HUES6 (cell line): ENCODE data around the gene GMEB2.
"Not testable (repeated sequence)": the region's sequence is repeated elsewhere in the genome, so short reads cannot be mapped to it uniquely, and the experiment has no call there.

Experiments used
- H3K27ac ChIP-seq: 2 replicates; pipeline ENCODE4 v1.7.0; 2013; ENCODE audit warnings: low read depth, mild to moderate bottlenecking, low read length, inconsistent platforms
- H3K27me3 ChIP-seq: 2 replicates; pipeline ENCODE4 v1.6.1; 2013; ENCODE audit warnings: low read length; ENCODE audit not compliant: control insufficient read depth, insufficient read depth
- H3K36me3 ChIP-seq: 2 replicates; pipeline ENCODE4 v1.6.1; 2013; ENCODE audit warnings: low read length; ENCODE audit not compliant: control insufficient read depth, insufficient read depth
- H3K4me1 ChIP-seq: 2 replicates; pipeline ENCODE4 v1.6.1; 2013; ENCODE audit warnings: low read length; ENCODE audit not compliant: control insufficient read depth, insufficient read depth
- H3K4me3 ChIP-seq: 2 replicates; pipeline ENCODE4 v1.5.1; 2013; ENCODE audit warnings: low read depth, low read length
- H3K9ac ChIP-seq: one replicate; pipeline ENCODE4 v1.6.1; 2013; ENCODE audit warnings: mild to moderate bottlenecking, low read length
- H3K9me3 ChIP-seq: 2 replicates; pipeline ENCODE4 v1.6.1; 2013; ENCODE audit warnings: low read depth, low read length; ENCODE audit not compliant: control insufficient read depth, insufficient read depth

Gene GMEB2

DNA sequence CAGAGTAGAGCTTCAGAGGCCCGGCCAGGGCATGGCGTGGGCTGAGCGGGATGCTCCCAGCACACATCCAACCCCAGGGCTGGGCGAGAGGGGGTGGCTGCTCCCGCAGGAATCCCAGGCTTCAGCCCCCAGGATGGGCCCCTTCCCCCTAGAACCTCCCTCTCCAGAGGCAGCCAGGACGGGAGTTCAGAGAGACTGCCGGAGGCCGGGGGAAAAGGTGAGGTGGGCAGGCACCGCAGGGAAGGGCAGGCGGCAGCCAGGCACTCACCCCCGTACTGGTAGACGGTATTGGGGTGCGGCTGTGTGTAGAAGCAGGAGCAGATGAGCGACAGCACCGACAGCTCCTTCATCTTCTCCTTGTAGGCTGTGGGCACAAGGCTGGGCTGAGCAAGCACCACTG is 17.0 kb upstream of the GMEB2 start:
- no peak overlapping the region for H3K9ac ChIP-seq
- peaks cover 13% of the 10 kb centered on the region for H3K4me1 ChIP-seq
- H3K4me3 ChIP-seq: no peak overlapping the region
- H3K9me3 ChIP-seq: no peaks in the 10 kb centered on the region
- no peaks in the 10 kb centered on the region for H3K36me3 ChIP-seq
- H3K27me3 ChIP-seq: peaks cover 20% of the 10 kb centered on the region; the same call in 1 of the 2 replicates
- H3K27ac ChIP-seq: no peak overlapping the region

DNA sequence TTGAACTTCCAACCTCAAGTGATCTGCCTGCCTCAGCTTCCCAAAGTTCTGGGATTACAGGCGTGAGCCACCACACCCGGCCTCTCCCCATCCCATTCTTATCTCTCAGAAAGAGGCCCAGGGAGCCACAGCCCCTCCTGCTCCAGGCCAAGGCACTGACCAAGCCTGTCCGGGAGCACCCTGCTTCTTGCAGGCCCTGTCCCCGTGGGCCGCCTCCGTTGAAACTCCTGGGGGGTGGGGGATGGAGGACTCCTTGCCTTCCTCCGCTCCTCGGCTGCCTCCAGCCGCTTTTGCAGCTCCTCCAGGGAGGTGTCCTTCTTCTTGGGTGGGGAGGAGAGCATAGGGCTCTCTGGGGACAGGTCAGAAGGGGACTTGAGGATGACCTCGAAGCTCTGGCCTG is 16.6 kb upstream of the GMEB2 start:
- Histone ChIP-seq H3K9ac (no peak overlapping the region), H3K27ac (no peak overlapping the region), H3K36me3 (no peaks in the 10 kb centered on the region), H3K27me3 (peaks cover 20% of the 10 kb centered on the region; the same call in 1 of the 2 replicates), H3K4me3 (no peak overlapping the region), H3K4me1 (peaks cover 13% of the 10 kb centered on the region), H3K9me3 (no peaks in the 10 kb centered on the region)

- Histone ChIP-seq H3K9me3 (no peaks in the 10 kb centered on the region), H3K27me3 (peaks cover 20% of the 10 kb centered on the region; the same call in 1 of the 2 replicates), H3K9ac (peak overlapping the region; percentile 34), H3K27ac (no peak overlapping the region; the same call in 1 of the 2 replicates), H3K4me3 (peak overlapping the region; percentile 70), H3K4me1 (peaks cover 13% of the 10 kb centered on the region), H3K36me3 (no peaks in the 10 kb centered on the region)
Observed at GRCh38 chr20:63642527-63643247, 15.8 kb upstream of the GMEB2 start.

DNA sequence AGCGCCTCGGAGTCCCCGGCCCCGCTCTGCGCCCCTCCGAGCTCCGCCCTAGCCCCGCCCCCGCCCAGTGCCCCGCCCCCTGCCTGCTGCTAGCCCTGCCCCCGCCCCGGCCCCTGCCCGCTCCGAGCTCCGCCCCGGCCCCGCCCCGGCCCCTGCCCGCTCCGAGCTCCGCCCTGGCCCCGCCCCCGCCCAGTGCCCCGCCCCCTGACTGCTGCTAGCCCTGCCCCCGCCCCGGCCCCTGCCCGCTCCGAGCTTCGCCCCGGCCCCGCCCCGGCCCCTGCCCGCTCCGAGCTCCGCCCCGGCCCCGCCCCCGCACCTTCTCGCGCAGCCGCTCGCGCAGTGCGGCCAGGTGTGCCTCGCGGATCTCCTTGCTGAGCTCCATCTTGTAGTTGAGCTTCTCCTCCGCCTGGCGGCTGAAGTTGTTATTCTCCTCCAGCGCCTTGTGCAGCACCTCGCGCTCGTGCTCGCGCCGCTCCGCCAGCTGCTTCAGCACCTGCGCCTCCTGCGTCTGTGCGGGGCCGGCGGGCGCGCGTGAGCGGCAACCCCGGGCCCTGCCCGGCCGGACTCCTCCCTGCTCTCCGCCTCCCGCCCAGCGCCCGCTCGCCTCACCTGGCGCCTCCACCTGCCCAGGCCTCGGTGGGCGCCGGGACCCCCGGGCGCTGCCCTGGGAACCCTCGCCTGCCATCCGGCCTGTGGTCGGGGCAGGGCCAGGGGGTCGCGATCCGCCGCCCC is 15.1 kb upstream of the GMEB2 start:
- peak overlapping the region; percentile 70 for H3K4me3 ChIP-seq

DNA sequence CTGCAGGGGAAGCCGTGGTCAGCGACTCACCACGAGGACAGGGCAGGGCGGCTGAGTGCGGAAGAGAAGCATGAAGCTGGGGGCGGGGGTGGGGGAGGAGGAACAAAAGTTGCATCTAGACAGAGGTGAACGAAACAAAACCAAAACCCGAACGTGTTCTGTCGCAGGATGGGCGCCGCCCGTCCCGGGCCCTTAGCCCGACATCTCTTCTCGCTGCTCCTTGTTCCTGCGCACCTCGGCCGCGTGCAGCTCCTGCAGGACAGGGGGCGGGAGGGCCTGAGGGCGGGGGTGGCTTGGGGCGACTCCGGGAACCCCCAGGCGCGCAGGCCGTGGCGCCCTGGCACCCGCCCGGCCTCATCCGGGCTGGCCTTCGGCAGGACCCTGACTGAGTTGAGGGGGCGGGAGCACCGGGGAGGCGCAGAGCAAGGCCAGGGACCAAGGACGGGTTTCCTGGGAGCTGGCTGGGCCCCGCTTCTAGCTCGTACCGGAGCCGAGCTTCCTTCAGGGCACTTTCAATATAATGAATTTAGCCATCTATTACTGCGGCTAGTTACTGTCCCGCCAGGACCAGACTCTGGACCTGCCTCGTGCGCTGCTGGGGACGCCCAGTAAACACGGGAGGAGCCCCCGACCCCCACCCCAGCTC is 14.4 kb upstream of the GMEB2 start:
- Histone ChIP-seq H3K9ac (peak overlapping the region; percentile 16), H3K4me3 (peak overlapping the region; percentile 69), H3K9me3 (no peaks in the 10 kb centered on the region), H3K27me3 (peaks cover 20% of the 10 kb centered on the region; the same call in 1 of the 2 replicates), H3K36me3 (no peaks in the 10 kb centered on the region), H3K4me1 (peaks cover 16% of the 10 kb centered on the region), H3K27ac (no peak overlapping the region)

More for the DNA sequence above, 15.1 kb upstream of the GMEB2 start:
- H3K9me3 ChIP-seq: no peaks in the 10 kb centered on the region
- H3K4me1 ChIP-seq: peaks cover 16% of the 10 kb centered on the region
- peaks cover 20% of the 10 kb centered on the region; the same call in 1 of the 2 replicates for H3K27me3 ChIP-seq
- no peaks in the 10 kb centered on the region for H3K36me3 ChIP-seq
- no peak overlapping the region; the same call in 1 of the 2 replicates for H3K27ac ChIP-seq
- H3K9ac ChIP-seq: peak overlapping the region; percentile 34

DNA sequence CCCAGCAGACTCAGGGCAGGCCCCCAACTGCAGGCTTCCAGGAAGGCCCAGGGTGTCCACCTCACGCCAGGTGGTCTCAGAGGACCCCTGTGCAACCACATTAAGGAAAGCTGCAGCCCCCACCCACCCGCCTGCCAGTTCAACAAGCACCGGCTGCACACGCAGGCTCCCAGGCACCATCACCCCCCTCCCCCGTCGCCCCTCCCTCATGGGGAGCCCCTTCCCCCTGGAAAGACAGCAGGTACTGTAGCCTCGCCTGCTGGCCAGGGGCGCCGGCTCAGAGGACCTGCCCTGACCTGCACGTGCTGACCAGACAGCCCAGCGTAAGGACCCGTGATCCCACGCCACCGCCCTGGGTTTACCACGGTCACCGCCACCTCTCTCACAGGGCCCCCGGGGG is 13.8 kb upstream of the GMEB2 start:
- not testable (repeated sequence) for H3K4me3 ChIP-seq

DNA sequence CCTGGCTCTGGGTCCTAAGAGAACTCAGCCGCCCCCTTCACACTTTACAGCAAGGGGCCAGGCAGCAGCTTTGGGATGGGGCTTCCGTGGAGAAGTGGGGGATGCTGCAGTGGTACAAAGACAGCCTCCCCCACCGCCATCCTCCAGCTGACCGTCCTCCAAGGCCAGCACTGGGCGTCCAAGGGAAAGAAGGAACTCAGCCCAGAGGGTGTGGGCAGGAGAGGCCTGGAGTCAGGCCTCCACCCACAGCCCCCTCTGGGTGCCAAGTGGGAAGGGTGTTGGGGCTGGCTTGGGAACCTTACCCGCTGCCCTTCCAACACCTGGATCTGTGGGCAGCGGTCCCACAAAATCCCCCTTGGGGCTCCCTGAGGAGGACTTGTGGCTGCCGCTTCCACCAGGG is 13.2 kb upstream of the GMEB2 start:
- H3K4me3 ChIP-seq: no peak overlapping the region
- H3K4me1 ChIP-seq: peaks cover 16% of the 10 kb centered on the region
- no peak overlapping the region for H3K27ac ChIP-seq
- no peaks in the 10 kb centered on the region for H3K36me3 ChIP-seq
- no peak overlapping the region for H3K9ac ChIP-seq
- peaks cover 20% of the 10 kb centered on the region; the same call in 1 of the 2 replicates for H3K27me3 ChIP-seq
- H3K9me3 ChIP-seq: no peaks in the 10 kb centered on the region

More for the DNA sequence above, 13.8 kb upstream of the GMEB2 start:
- Histone ChIP-seq H3K4me1 (peaks cover 16% of the 10 kb centered on the region), H3K27me3 (peaks cover 20% of the 10 kb centered on the region; the same call in 1 of the 2 replicates)
- H3K9ac ChIP-seq, H3K27ac ChIP-seq, H3K36me3 ChIP-seq, H3K9me3 ChIP-seq: not testable (repeated sequence)

GRCh38 chr20:63639093-63639975 is 12.4 kb upstream of the GMEB2 start:
- Histone ChIP-seq H3K4me1 (peaks cover 16% of the 10 kb centered on the region), H3K36me3 (no peaks in the 10 kb centered on the region), H3K9ac (peak overlapping the region; percentile 16), H3K27me3 (peaks cover 18% of the 10 kb centered on the region; the same call in 1 of the 2 replicates), H3K27ac (no peak overlapping the region), H3K9me3 (no peaks in the 10 kb centered on the region), H3K4me3 (no peak overlapping the region)

GRCh38 chr20:63636752-63637628 is 10.1 kb upstream of the GMEB2 start:
- no peak overlapping the region for H3K9ac ChIP-seq

More at GRCh38 chr20:63636752-63637628, 10.1 kb upstream of the GMEB2 start:
- H3K36me3 ChIP-seq: no peaks in the 10 kb centered on the region
- no peak overlapping the region for H3K4me3 ChIP-seq
- H3K4me1 ChIP-seq: peaks cover 10% of the 10 kb centered on the region; the same call in 1 of the 2 replicates
- H3K27me3 ChIP-seq: no peaks in the 10 kb centered on the region; the same call in 1 of the 2 replicates
- H3K9me3 ChIP-seq: no peaks in the 10 kb centered on the region
- H3K27ac ChIP-seq: no peak overlapping the region
